Fibroblast of upper back skin (primary cell): ENCODE results near the gene SCAANT1.

ENCODE experiments used
- DNase-seq: peaks from one replicate; pipeline ENCODE4 v3.0.0-alpha.2; 2013

The SCAANT1 gene

GRCh38 chr3:63933459-63933858 is 21.3 kb upstream of the SCAANT1 start:
- no peak for DNase-seq

- no peak for DNase-seq
Measured at GRCh38 chr3:63932509-63933212, 20.5 kb upstream of the SCAANT1 start.

GRCh38 chr3:63931290-63931689 is 19.1 kb upstream of the SCAANT1 start:
- no peak for DNase-seq

GRCh38 chr3:63927422-63928280 is 15.5 kb upstream of the SCAANT1 start:
- no peak for DNase-seq

- no peak for DNase-seq
Measured at GRCh38 chr3:63926309-63926708, 14.1 kb upstream of the SCAANT1 start.

- DNase-seq, result no peak
Measured at GRCh38 chr3:63922491-63923199, 10.5 kb upstream of the SCAANT1 start.

- no peak for DNase-seq
Measured at GRCh38 chr3:63921741-63922482, 9.7 kb upstream of the SCAANT1 start.

GRCh38 chr3:63920001-63920400 is 7.8 kb upstream of the SCAANT1 start:
- no peak for DNase-seq

- peak; percentile 43 for DNase-seq
Measured at GRCh38 chr3:63918321-63918720, 6.1 kb upstream of the SCAANT1 start.

- peak; percentile 31 for DNase-seq
Measured at GRCh38 chr3:63914312-63914711, 2.1 kb upstream of the SCAANT1 start.

- DNase-seq, result peak; percentile 31
Measured at GRCh38 chr3:63912768-63913588, 795 bp upstream of the SCAANT1 start.

- no peak for DNase-seq
Measured at GRCh38 chr3:63911509-63911872, 692 bp downstream of the SCAANT1 start.

- no peak for DNase-seq
Measured at GRCh38 chr3:63910891-63911290, 1.3 kb downstream of the SCAANT1 start.

- DNase-seq, result no peak
Measured at GRCh38 chr3:63910001-63910400, 2.2 kb downstream of the SCAANT1 start.

GRCh38 chr3:63909431-63909830 is 2.8 kb downstream of the SCAANT1 start:
- no peak for DNase-seq

- no peak for DNase-seq
Measured at GRCh38 chr3:63908776-63909175, 3.4 kb downstream of the SCAANT1 start.

GRCh38 chr3:63908081-63908736 is 4.0 kb downstream of the SCAANT1 start:
- peak; percentile 32 for DNase-seq

- DNase-seq, result no peak
Measured at GRCh38 chr3:63905731-63906620, 6.2 kb downstream of the SCAANT1 start.

- no peak for DNase-seq
Measured at GRCh38 chr3:63900459-63900858, 11.7 kb downstream of the SCAANT1 start.

GRCh38 chr3:63900010-63900409 is 12.2 kb downstream of the SCAANT1 start:
- DNase-seq, result no peak
